Spleen (tissue), 11 donors: ENCODE data around the gene RNF224. TPM values are rescaled to one million over a fixed set of nuclear protein-coding genes. Genes with fewer than 3 reads are reported as not detected.

Experiments used
- DNase-seq: peaks from one replicate; pipeline ENCODE4 v3.0.0-alpha.2; 2020
- H3K27ac ChIP-seq, 8 donors: fragments of 200-600 bp; sonication (generic) in 7 of 8; 1 replicate in 4 of 8; 2 replicates in 4 of 8; pipeline versions ENCODE4 v1.5.0 to v1.8.0; 2016 to 2021; ENCODE audit warnings: inconsistent platforms in 4 of 8, mild to moderate bottlenecking in 4 of 8, moderate library complexity in 1 of 8
- H3K27me3 ChIP-seq, 7 donors: fragments of 200-600 bp; sonication (generic) in 6 of 7; replicated peaks in 1 of 7; 1 replicate in 4 of 7; 2 replicates in 3 of 7; pipeline versions ENCODE4 v1.5.0 to v1.8.0; 2016 to 2021; ENCODE audit warnings: inconsistent platforms in 3 of 7, mild to moderate bottlenecking in 1 of 7
- H3K36me3 ChIP-seq, 6 donors: fragments of 200-600 bp; sonication (generic) in 5 of 6; 1 replicate in 4 of 6; 2 replicates in 2 of 6; pipeline versions ENCODE4 v1.5.0 to v1.8.0; 2016 to 2021; ENCODE audit warnings: inconsistent platforms in 2 of 6
- H3K4me1 ChIP-seq, 6 donors: fragments of 200-600 bp; sonication (generic) in 5 of 6; 1 replicate in 3 of 6; 2 replicates in 3 of 6; pipeline versions ENCODE4 v1.5.0 to v1.8.0; 2016 to 2021; ENCODE audit warnings: inconsistent platforms in 3 of 6
- H3K4me3 ChIP-seq, 8 donors: fragments of 200-600 bp; sonication (generic) in 7 of 8; 1 replicate in 4 of 8; 2 replicates in 4 of 8; pipeline versions ENCODE4 v1.5.0 to v1.8.0; 2016 to 2021; ENCODE audit warnings: inconsistent platforms in 4 of 8, mild to moderate bottlenecking in 4 of 8, moderate library complexity in 2 of 8
- H3K9me3 ChIP-seq, 8 donors: fragments of 200-600 bp; sonication (generic) in 7 of 8; 1 replicate in 4 of 8; 2 replicates in 4 of 8; pipeline versions ENCODE4 v1.5.0 to v1.8.0; 2016 to 2021; ENCODE audit warnings: inconsistent platforms in 4 of 8
- CTCF ChIP-seq, 11 experiments: fragments of 200-600 bp in 7 of 11; fragments of 450-650 bp in 4 of 11; sonication (generic) in 4 of 11; IDR thresholded peaks in 8 of 11; conservative IDR thresholded peaks in 3 of 11; 1 replicate in 7 of 11; 2 replicates in 4 of 11; pipeline versions ENCODE4 v1.4.0 to v1.8.0; 2016 to 2021; ENCODE audit warnings: antibody characterized with exemption in 11 of 11, inconsistent platforms in 4 of 11, mild to moderate bottlenecking in 1 of 11
- POLR2A ChIP-seq, 3 donors: fragments of 450-650 bp; IDR thresholded peaks; one replicate each; pipeline ENCODE4 v1.5.1; 2017; ENCODE audit warnings: antibody characterized with exemption in 3 of 3, mild to moderate bottlenecking in 1 of 3
- POLR2AphosphoS5 ChIP-seq, 3 donors: sonication (generic); formaldehyde crosslinking; IDR thresholded peaks; one replicate each; pipeline ENCODE4 v1.5.1; 2017; ENCODE audit warnings: antibody characterized with exemption in 3 of 3
- WGBS, 5 donors: extraction: QIAGEN DNeasy Blood & Tissue Kit in 3 of 5; methylation state at CpG; one replicate each; pipeline versions ENCODE4 v1.1.5 to v1.1.7; 2013 to 2018; 5-methylcytosine and 5-hydroxymethylcytosine counted together
- intact Hi-C: fragments of 100-400 bp; cut with DNase I; formaldehyde crosslinking; loops from one replicate; pipeline ENCODE4 v1.15.0; 2023; ENCODE audit warnings: low total_unique reads
- polyA plus RNA-seq, 3 donors: library from polyadenylated mRNA; stranded (reverse); fragments of 200-250 nt; gene quantifications; one replicate each; pipeline ENCODE4 v1.2.1, GENCODE V29; 2013
- total RNA-seq, 7 donors: library from RNA; depleted of rRNA in 3 of 7; stranded (reverse); fragments of >200 nt in 3 of 7; fragmentation: NEBNext Ultra II Directional in 4 of 7; extraction: Animal tissue kit (Norgen Biotek cat#: 25700) in 4 of 7; gene quantifications; one replicate each; pipeline versions ENCODE4 v1.1.0 to v1.2.1, GENCODE V29; 2016 to 2021
- donor health status: healthy with polysubstance abuse.
- donor health status: DM: no; HTN: no; CAD: no; lungs with moderate emphysema.
- donor health status: DM: no; HTN: no; CAD: no.
- donor health status: Bipolar disorder and iron deficiency.
- donor health status: healthy.
- donor health status: DM: no; HTN: no; CAD: no.
- donor health status: DM: yes; HTN: yes; CAD: no.

The RNF224 gene
- total and polyA plus RNA-seq, 10 donors = not detected

- no peak for TF ChIP-seq POLR2AphosphoS5 (IDR thresholded peaks at IDR 0.05)
- no peak for TF ChIP-seq CTCF (IDR thresholded peaks at IDR 0.05 in 8 of 11, conservative IDR thresholded peaks at IDR 0.05 in 3 of 11)
- no peak for TF ChIP-seq POLR2A (IDR thresholded peaks at IDR 0.05)
- intact Hi-C loops = no loop called here
- Histone ChIP-seq H3K36me3 (peaks cover 0 to 71% (median 16%) of the 10 kb centered on the region in 6 donors), H3K27me3 (no peaks in the 10 kb centered on the region), H3K4me1 (peaks cover 0 to 34% (median 18%) of the 10 kb centered on the region in 6 donors), H3K27ac (no peak overlapping the region), H3K4me3 (no peak overlapping the region), H3K9me3 (no peaks in the 10 kb centered on the region)
- DNase-seq = no peak
- WGBS, 5 donors = 92 to 98% (median 94%) methylated on average over 13 to 22 of the region's 22 CpGs
Measured at GRCh38 chr9:137215196-137215986, 11.9 kb upstream of the RNF224 start.

GRCh38 chr9:137216188-137216965 lies 10.9 kb upstream of the RNF224 start:
- 89 to 96% (median 92%) methylated on average over 11 to 30 of the region's 30 CpGs for WGBS, 5 donors

GRCh38 chr9:137217276-137218211 lies 9.8 kb upstream of the RNF224 start:
- intact Hi-C loops = no loop called here
- peaks cover 3 to 49% (median 27%) of the 10 kb centered on the region in 6 donors for H3K4me1 ChIP-seq
- peaks cover 0 to 14% (median 4%) of the 10 kb centered on the region in 7 donors for H3K27me3 ChIP-seq
- no peak for DNase-seq
- 72 to 79% (median 74%) methylated on average over 34 to 36 of the region's 36 CpGs for WGBS, 5 donors
- peak overlapping the region in 3 of 8 donors; percentile 16 to 47 (median 26) for H3K27ac ChIP-seq
- H3K9me3 ChIP-seq = no peaks in the 10 kb centered on the region
- H3K36me3 ChIP-seq = peaks cover 0 to 55% (median 13%) of the 10 kb centered on the region in 6 donors
- no peak for TF ChIP-seq POLR2A (IDR thresholded peaks at IDR 0.05)
- TF ChIP-seq POLR2AphosphoS5 (IDR thresholded peaks at IDR 0.05) = peak in 1 of 3 donors; percentile 25
- H3K4me3 ChIP-seq = peak overlapping the region in 2 of 8 donors; percentile 13 to 50

More at GRCh38 chr9:137216188-137216965, 10.9 kb upstream of the RNF224 start:
- intact Hi-C loops = no loop called here
- DNase-seq = no peak
- no peak for TF ChIP-seq POLR2A (IDR thresholded peaks at IDR 0.05)
- TF ChIP-seq POLR2AphosphoS5 (IDR thresholded peaks at IDR 0.05) = peak in 2 of 3 donors; percentile 14 to 31
- TF ChIP-seq CTCF (IDR thresholded peaks at IDR 0.05 in 8 of 11, conservative IDR thresholded peaks at IDR 0.05 in 3 of 11) = no peak
- Histone ChIP-seq H3K36me3 (peaks cover 0 to 62% (median 13%) of the 10 kb centered on the region in 6 donors), H3K4me3 (no peak overlapping the region), H3K27me3 (peaks cover 0 to 4% (median 0%) of the 10 kb centered on the region in 7 donors), H3K4me1 (peaks cover 0 to 40% (median 19%) of the 10 kb centered on the region in 6 donors), H3K9me3 (no peaks in the 10 kb centered on the region), H3K27ac (no peak overlapping the region)

- peaks cover 0 to 50% (median 13%) of the 10 kb centered on the region in 6 donors for H3K36me3 ChIP-seq
- H3K9me3 ChIP-seq = no peaks in the 10 kb centered on the region
- H3K27me3 ChIP-seq = peaks cover 0 to 18% (median 4%) of the 10 kb centered on the region in 7 donors
- intact Hi-C loops = no loop called here
- H3K4me3 ChIP-seq = no peak overlapping the region
- TF ChIP-seq POLR2A (IDR thresholded peaks at IDR 0.05) (no peak), CTCF (IDR thresholded peaks at IDR 0.05 in 8 of 11, conservative IDR thresholded peaks at IDR 0.05 in 3 of 11) (no peak), POLR2AphosphoS5 (IDR thresholded peaks at IDR 0.05) (no peak)
- peaks cover 8 to 56% (median 33%) of the 10 kb centered on the region in 6 donors for H3K4me1 ChIP-seq
- H3K27ac ChIP-seq = peak overlapping the region in 3 of 8 donors; percentile 26 to 50 (median 47)
- no peak for DNase-seq
- 87 to 93% (median 90%) methylated on average over 26 to 30 of the region's 30 CpGs for WGBS, 5 donors
Measured at GRCh38 chr9:137218212-137218753, 9.0 kb upstream of the RNF224 start.
